ENCODE measurements around the gene APOA4. TPM values are rescaled to one million over a fixed set of nuclear protein-coding genes. Genes with fewer than 3 reads are reported as not detected.

APOA4 gene
- total and polyA plus RNA-seq, 2 donors (not counting 3 experiments of a cell fraction or from before 2014, with no cell fraction given) = not detected

DNA sequence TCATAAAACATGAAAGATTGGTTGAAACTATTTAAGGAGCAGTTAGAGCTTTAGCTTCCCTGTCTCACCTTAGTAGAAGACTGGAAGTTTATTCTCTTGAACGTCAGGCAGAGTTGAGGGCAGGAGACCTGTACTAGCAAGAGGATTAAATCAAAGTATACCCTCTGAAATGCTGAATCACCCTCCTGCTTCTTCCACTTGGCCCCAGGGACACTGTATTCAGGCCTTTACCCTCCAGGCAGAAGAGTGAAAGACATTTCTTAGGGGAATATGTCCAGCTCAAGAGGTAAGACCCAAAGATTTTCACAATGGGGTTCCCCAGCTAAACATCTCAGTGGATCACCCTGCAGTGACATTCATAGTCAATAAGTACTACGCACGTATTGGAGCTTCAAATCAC lies 11.9 kb downstream of the APOA4 start:
- intact Hi-C loops (cut with micrococcal nuclease) (no loop called here), dilution Hi-C loops (cut with MboI; ENCODE audit: extremely low pct_ligation_motif_present, low sequenced_read_pairs) (no loop called here)
- no TSS peak for BruUV-seq (replicated peaks)

More for the DNA sequence above, 11.9 kb downstream of the APOA4 start:
- no peaks in the 10 kb centered on the region for H3K79me2 ChIP-seq (ENCODE audit: control insufficient read depth, insufficient read depth, low read length)
- ChIA-PET CTCF (interaction anchor here (0.7 kb wide), 1 partner anchor 25 kb away, joined by 3 read pairs; no protein-coding TSS in a partner anchor), POLR2A (no interaction called here)
- FAIRE-seq (no peak), DNase-seq (ENCODE audit: low read depth, low spot score) (no peak)
- no peaks in the 10 kb centered on the region for H3K36me3 ChIP-seq (ENCODE audit: control insufficient read depth in 2 of 2, extremely low read depth in 1 of 2, insufficient read depth in 2 of 2, low read length in 2 of 2)
- no peak overlapping the region for H3K4me2 ChIP-seq (ENCODE audit: insufficient read depth, low read length)
- no peaks in the 10 kb centered on the region for H3K9me3 ChIP-seq (replicated peaks; ENCODE audit: control insufficient read depth, insufficient read depth, low read length)
- no peak overlapping the region for H3K4me3 ChIP-seq (replicated peaks in 1 of 3; ENCODE audit: insufficient read depth in 1 of 3, low read depth in 1 of 3, low read length in 3 of 3)
- H3K27ac ChIP-seq (ENCODE audit: insufficient read depth, low read depth, low read length) = no peak overlapping the region
- H4K20me1 ChIP-seq (replicated peaks; ENCODE audit: control insufficient read depth, extremely low read depth, insufficient read depth, low read length) = no peaks in the 10 kb centered on the region
- no peaks in the 10 kb centered on the region for H3K9me1 ChIP-seq (replicated peaks; ENCODE audit: control insufficient read depth, extremely low read depth, insufficient read depth, low read length)
- no peaks in the 10 kb centered on the region for H3K4me1 ChIP-seq (ENCODE audit: control insufficient read depth, extremely low read depth, insufficient read depth, low read length)
- no peak overlapping the region for H2AFZ ChIP-seq (ENCODE audit: low read depth, low read length)
- H3K27me3 ChIP-seq (ENCODE audit: control insufficient read depth in 2 of 2, insufficient read depth in 2 of 2, low read length in 2 of 2) = peaks cover 6 to 8% of the 10 kb centered on the region in 2 experiments
- TF ChIP-seq FOS (IDR thresholded peaks at IDR 0.05; ENCODE audit: borderline replicate concordance, insufficient read depth, low read length) (no peak), JUN (IDR thresholded peaks at IDR 0.05; ENCODE audit: borderline replicate concordance, insufficient read depth, insufficient read length, low read depth) (no peak), GATA2 (IDR thresholded peaks at IDR 0.05; ENCODE audit: insufficient read depth, insufficient read length, low read depth, low read length) (no peak), MYC (IDR thresholded peaks at IDR 0.05; ENCODE audit: low read depth, low read length) (no peak), POLR2A (IDR thresholded peaks at IDR 0.05; ENCODE audit: low read depth, low read length) (no peak), POLR2AphosphoS5 (IDR thresholded peaks at IDR 0.05; ENCODE audit: insufficient read depth, low read depth, low read length) (no peak), EZH2 (IDR thresholded peaks at IDR 0.05; ENCODE audit: borderline replicate concordance, low read depth, low read length, severe bottlenecking) (no peak)
- TF ChIP-seq, protein P1, sequence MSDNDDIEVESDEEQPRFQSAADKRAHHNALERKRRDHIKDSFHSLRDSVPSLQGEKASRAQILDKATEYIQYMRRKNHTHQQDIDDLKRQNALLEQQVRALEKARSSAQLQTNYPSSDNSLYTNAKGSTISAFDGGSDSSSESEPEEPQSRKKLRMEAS (IDR thresholded peaks at IDR 0.05; ENCODE audit: insufficient read depth, insufficient read length) = no peak
- TF ChIP-seq, protein P2, sequence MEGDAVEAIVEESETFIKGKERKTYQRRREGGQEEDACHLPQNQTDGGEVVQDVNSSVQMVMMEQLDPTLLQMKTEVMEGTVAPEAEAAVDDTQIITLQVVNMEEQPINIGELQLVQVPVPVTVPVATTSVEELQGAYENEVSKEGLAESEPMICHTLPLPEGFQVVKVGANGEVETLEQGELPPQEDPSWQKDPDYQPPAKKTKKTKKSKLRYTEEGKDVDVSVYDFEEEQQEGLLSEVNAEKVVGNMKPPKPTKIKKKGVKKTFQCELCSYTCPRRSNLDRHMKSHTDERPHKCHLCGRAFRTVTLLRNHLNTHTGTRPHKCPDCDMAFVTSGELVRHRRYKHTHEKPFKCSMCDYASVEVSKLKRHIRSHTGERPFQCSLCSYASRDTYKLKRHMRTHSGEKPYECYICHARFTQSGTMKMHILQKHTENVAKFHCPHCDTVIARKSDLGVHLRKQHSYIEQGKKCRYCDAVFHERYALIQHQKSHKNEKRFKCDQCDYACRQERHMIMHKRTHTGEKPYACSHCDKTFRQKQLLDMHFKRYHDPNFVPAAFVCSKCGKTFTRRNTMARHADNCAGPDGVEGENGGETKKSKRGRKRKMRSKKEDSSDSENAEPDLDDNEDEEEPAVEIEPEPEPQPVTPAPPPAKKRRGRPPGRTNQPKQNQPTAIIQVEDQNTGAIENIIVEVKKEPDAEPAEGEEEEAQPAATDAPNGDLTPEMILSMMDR (IDR thresholded peaks at IDR 0.05; ENCODE audit: extremely low read depth in 1 of 2, insufficient read depth in 1 of 2, low read depth in 1 of 2, low read length in 2 of 2) = no peak
- H3K9ac ChIP-seq (replicated peaks; ENCODE audit: extremely low read depth, insufficient read depth, low read length) = no peak overlapping the region
